HepG2 (cell line): ENCODE results near the gene TRUB1. TPM values are rescaled to one million over a fixed set of nuclear protein-coding genes. Genes with fewer than 3 reads are reported as not detected.

Source experiments
- ADNP ChIP-seq: sonication (generic); formaldehyde crosslinking; IDR thresholded peaks from 2 replicates; pipeline ENCODE4 v1.4.0; 2020; ENCODE audit warnings: missing genetic modification reagents
- BRF2 ChIP-seq: sonication (generic); formaldehyde crosslinking; IDR thresholded peaks from 2 replicates; pipeline ENCODE4 v1.8.1; 2022; ENCODE audit warnings: mild to moderate bottlenecking, missing genetic modification reagents
- ELF4 ChIP-seq: sonication (generic); formaldehyde crosslinking; IDR thresholded peaks from 2 replicates; pipeline ENCODE4 v1.5.0; 2020; ENCODE audit warnings: missing genetic modification reagents, mild to moderate bottlenecking, moderate library complexity, borderline replicate concordance
- EZH2 ChIP-seq: conservative IDR thresholded peaks from 2 replicates; pipeline ENCODE4 v1.6.1; 2012; ENCODE audit warnings: mild to moderate bottlenecking, low read depth, low read length, moderate library complexity
- GFI1 ChIP-seq: sonication (generic); formaldehyde crosslinking; IDR thresholded peaks from 2 replicates; pipeline ENCODE4 v1.5.0; 2020; ENCODE audit warnings: missing genetic modification reagents, mild to moderate bottlenecking, borderline replicate concordance
- HMG20B ChIP-seq: conservative IDR thresholded peaks from 2 replicates; pipeline ENCODE4 v1.6.1; 2016; ENCODE audit warnings: missing genetic modification reagents, missing compliant biosample characterization
- KAT7 ChIP-seq: IDR thresholded peaks from 2 replicates; pipeline ENCODE4 v1.6.1; 2018; ENCODE audit warnings: borderline replicate concordance, missing compliant biosample characterization
- KLF9 ChIP-seq: IDR thresholded peaks from 2 replicates; pipeline ENCODE4 v1.6.1; 2016; ENCODE audit warnings: low read depth
- MXD1 ChIP-seq: sonication (generic); formaldehyde crosslinking; IDR thresholded peaks from 2 replicates; pipeline ENCODE4 v1.4.0; 2020; ENCODE audit warnings: mild to moderate bottlenecking, missing genetic modification reagents
- NCOR1 ChIP-seq: fragments of 200-600 bp; sonication (generic); IDR thresholded peaks from 2 replicates; pipeline ENCODE4 v1.7.0; 2017; ENCODE audit warnings: antibody characterized with exemption, low read length, borderline replicate concordance
- NFKB2 ChIP-seq: sonication (generic); formaldehyde crosslinking; IDR thresholded peaks from 2 replicates; pipeline ENCODE4 v1.4.0; 2020; ENCODE audit warnings: missing genetic modification reagents, borderline replicate concordance
- PCBP2 ChIP-seq: fragments of 200-400 bp; formaldehyde crosslinking; optimal IDR thresholded peaks from 2 replicates; pipeline ENCODE3; 2018; ENCODE audit warnings: low read length, low read depth; ENCODE audit not compliant: poor library complexity, severe bottlenecking
- RXRA ChIP-seq: sonication (generic); formaldehyde crosslinking; IDR thresholded peaks from 2 replicates; pipeline ENCODE4 v1.5.1; 2020; ENCODE audit warnings: missing genetic modification reagents
- SAP130 ChIP-seq: IDR thresholded peaks from 2 replicates; pipeline ENCODE4 v1.6.1; 2016; ENCODE audit warnings: low read depth
- SIX1 ChIP-seq: sonication (generic); formaldehyde crosslinking; IDR thresholded peaks from 2 replicates; pipeline ENCODE4 v1.4.0; 2020; ENCODE audit warnings: missing genetic modification reagents, borderline replicate concordance
- SMAD9 ChIP-seq: sonication (generic); formaldehyde crosslinking; IDR thresholded peaks from 2 replicates; pipeline ENCODE4 v1.5.1; 2020; ENCODE audit warnings: mild to moderate bottlenecking, missing genetic modification reagents
- STAT6 ChIP-seq: sonication (generic); formaldehyde crosslinking; IDR thresholded peaks from 2 replicates; pipeline ENCODE4 v1.4.0; 2020; ENCODE audit warnings: missing genetic modification reagents, mild to moderate bottlenecking, borderline replicate concordance
- ZBTB25 ChIP-seq: IDR thresholded peaks from 2 replicates; pipeline ENCODE4 v1.6.1; 2018; ENCODE audit warnings: missing genetic modification reagents
- ZBTB38 ChIP-seq: sonication (generic); formaldehyde crosslinking; IDR thresholded peaks from 2 replicates; pipeline ENCODE4 v1.5.1; 2020; ENCODE audit warnings: mild to moderate bottlenecking, missing genetic modification reagents
- ZBTB7A ChIP-seq: sonication (generic); formaldehyde crosslinking; IDR thresholded peaks from 2 replicates; pipeline ENCODE4 v1.8.0; 2022; ENCODE audit warnings: mild to moderate bottlenecking, missing genetic modification reagents
- ZC3H13 ChIP-seq: sonication (generic); formaldehyde crosslinking; IDR thresholded peaks from 2 replicates; pipeline ENCODE4 v1.8.1; 2023; ENCODE audit warnings: mild to moderate bottlenecking, missing genetic modification reagents, moderate library complexity
- ZMAT3 ChIP-seq: sonication (generic); formaldehyde crosslinking; conservative IDR thresholded peaks from 2 replicates; pipeline ENCODE4 v1.7.0; 2021; ENCODE audit warnings: missing genetic modification reagents
- ZNF34 ChIP-seq: sonication (generic); formaldehyde crosslinking; IDR thresholded peaks from 2 replicates; pipeline ENCODE4 v1.4.0; 2020; ENCODE audit warnings: mild to moderate bottlenecking, missing genetic modification reagents, borderline replicate concordance
- ZNF350 ChIP-seq: sonication (generic); formaldehyde crosslinking; IDR thresholded peaks from 2 replicates; pipeline ENCODE4 v1.4.0; 2020; ENCODE audit warnings: mild to moderate bottlenecking, low read depth, missing genetic modification reagents, borderline replicate concordance
- ZNF460 ChIP-seq: sonication (generic); formaldehyde crosslinking; IDR thresholded peaks from 2 replicates; pipeline ENCODE4 v1.5.1; 2020; ENCODE audit warnings: missing genetic modification reagents, mild to moderate bottlenecking, borderline replicate concordance
- polyA plus RNA-seq, 8 experiments: library from polyadenylated mRNA; depleted of rRNA in 3 of 8; stranded (reverse) in 7 of 8; unstranded in 1 of 8; fragments of >200 nt; fragmentation: Illumina TruSeq in 4 of 8; extraction: Trizol in 4 of 8; gene quantifications; 2 replicates each; pipeline versions ENCODE4 v1.2.1 to v1.2.3, GENCODE V29; 2011 to 2016; ENCODE audit warnings: low read depth in 4 of 8, missing spikeins in 1 of 8, mixed read lengths in 1 of 8; ENCODE audit not compliant: insufficient read depth in 1 of 8
- total RNA-seq, 5 experiments: library from RNA; depleted of rRNA; stranded (reverse); fragments of >200 nt; fragmentation: Illumina TruSeq; extraction: Trizol; gene quantifications; 2 replicates each; pipeline ENCODE4 v1.2.3, GENCODE V29; 2016; ENCODE audit warnings: low read depth in 1 of 5

The TRUB1 gene
- total and polyA plus RNA-seq, 2 of the 13 experiments (the other 11 are each of a cell fraction or from before 2014, with no cell fraction given) = 10.6 to 38.9 TPM

GRCh38 chr10:114937962-114938855, at the start of gene TRUB1 (continued):
- TF ChIP-seq ZNF350 (CRISPR knock-in tag) = peak; percentile 92
- TF ChIP-seq ELF4 = peak; percentile 97
- peak; percentile 61; the same call in 1 of the 2 replicates for TF ChIP-seq MXD1
- TF ChIP-seq GFI1 (CRISPR knock-in tag) = peak; percentile 32; the same call in 1 of the 2 replicates
- TF ChIP-seq PCBP2 = no peak
- TF ChIP-seq EZH2 = no peak
- no peak for TF ChIP-seq ADNP
- TF ChIP-seq SMAD9 (CRISPR knock-in tag) = no peak
- 0 out of 2 replicates have a peak, but pooled peaks have one; percentile 19 for TF ChIP-seq ZC3H13 (CRISPR knock-in tag)
- TF ChIP-seq RXRA (CRISPR knock-in tag) = peak; percentile 70; the same call in 1 of the 2 replicates
- TF ChIP-seq ZBTB38 (CRISPR knock-in tag) = no peak
- TF ChIP-seq NFKB2 (CRISPR knock-in tag) = peak; percentile 85; the same call in 1 of the 2 replicates
- TF ChIP-seq KLF9 (CRISPR knock-in tag) = no peak
- no peak; the same call in 1 of the 2 replicates for TF ChIP-seq ZBTB25 (CRISPR knock-in tag)
- TF ChIP-seq KAT7 (CRISPR knock-in tag) = peak; percentile 87; the same call in 1 of the 2 replicates
- TF ChIP-seq ZNF460 (CRISPR knock-in tag) = no peak
- no peak for TF ChIP-seq ZMAT3 (CRISPR knock-in tag)
- no peak for TF ChIP-seq STAT6 (CRISPR knock-in tag)
- no peak for TF ChIP-seq SIX1 (CRISPR knock-in tag)
- no peak for TF ChIP-seq HMG20B (CRISPR knock-in tag)
- TF ChIP-seq ZNF34 (CRISPR knock-in tag) = no peak
- TF ChIP-seq ZBTB7A (CRISPR knock-in tag) = no peak
- TF ChIP-seq BRF2 (CRISPR knock-in tag) = no peak
- no peak for TF ChIP-seq NCOR1
- TF ChIP-seq SAP130 (CRISPR knock-in tag) = peak; percentile 97
